Globus pallidus (tissue), 1 donor: ENCODE results near the gene SLAMF8.

Source experiments
- DNase-seq: peaks from one replicate; pipeline ENCODE4 v3.0.0-alpha.2; 2015; ENCODE audit warnings: low spot score

The SLAMF8 gene

GRCh38 chr1:159873530-159874143, 47.0 kb downstream of the SLAMF8 start:
- DNase-seq = no peak

DNA sequence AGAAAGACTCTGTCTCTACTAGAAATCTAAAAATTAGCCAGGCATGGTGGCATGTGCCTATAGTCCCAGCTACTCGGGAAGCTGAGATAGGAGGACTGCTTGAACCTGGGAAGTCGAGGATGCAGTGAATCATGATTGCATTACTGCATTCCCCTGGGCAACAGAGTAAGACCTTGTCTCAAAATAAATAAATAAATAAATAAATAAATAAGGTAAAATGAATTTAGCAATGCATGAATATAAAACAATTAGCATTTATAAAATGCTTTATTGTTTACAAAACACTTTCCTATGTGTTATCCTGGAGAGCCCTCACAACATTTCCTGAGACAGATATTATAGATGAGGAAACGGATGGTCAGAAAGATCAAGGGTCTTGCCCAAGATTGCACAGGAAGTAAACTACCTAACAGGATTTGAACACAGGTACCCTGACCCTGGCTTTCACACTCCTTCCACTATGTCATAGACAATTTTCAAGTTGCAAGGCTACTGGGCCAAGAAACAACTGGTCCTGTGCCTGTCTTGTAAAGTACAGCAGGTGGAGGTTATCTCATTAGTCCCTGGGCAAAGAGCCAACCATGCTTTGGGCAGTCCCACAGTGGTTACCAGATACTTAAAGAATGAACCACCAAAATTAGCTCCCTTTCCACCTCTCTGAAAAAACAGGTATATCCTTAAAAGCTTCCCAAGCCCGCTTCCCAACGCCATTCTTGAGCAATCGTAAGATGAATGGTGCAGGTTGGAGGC, 51.2 kb downstream of the SLAMF8 start:
- DNase-seq = no peak

DNA sequence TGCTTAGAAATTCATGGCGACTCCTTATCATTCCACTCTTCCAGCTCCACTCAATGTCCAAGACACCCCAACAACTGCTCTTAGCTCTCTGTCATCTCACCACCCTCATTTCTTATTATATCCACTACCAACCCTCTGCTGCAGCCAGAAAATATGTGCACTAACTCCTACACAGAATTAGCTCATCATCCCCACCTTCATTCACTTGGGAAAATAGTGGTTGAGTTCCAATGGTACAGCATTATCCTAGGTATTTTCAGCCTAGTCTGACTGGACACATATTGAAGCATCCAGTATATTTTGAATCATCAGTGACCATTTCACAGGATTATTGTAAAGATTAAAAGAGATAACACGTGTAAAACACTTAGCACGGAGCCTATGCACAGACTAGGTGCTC, 52.5 kb downstream of the SLAMF8 start:
- no peak for DNase-seq

- DNase-seq = no peak
Observed at GRCh38 chr1:159879977-159880376, 53.3 kb downstream of the SLAMF8 start.

GRCh38 chr1:159880430-159880829, 53.8 kb downstream of the SLAMF8 start:
- no peak for DNase-seq

GRCh38 chr1:159881622-159882526, 55.2 kb downstream of the SLAMF8 start:
- no peak for DNase-seq

DNA sequence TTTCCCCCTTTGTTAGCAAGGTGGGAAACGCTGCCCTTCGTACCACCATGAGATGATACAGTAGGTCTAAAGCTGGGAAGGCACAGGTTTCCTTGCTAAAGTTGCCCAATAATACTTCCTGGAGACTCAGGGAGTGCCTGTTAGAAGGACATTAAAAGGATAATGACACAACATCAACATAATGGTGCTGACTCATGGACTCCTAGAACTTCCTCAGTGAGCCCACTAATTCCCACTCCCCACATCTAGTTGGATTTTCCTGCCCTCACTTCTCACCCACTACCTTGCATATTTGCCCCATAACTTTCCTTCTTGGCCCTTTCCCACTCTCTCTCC, 55.8 kb downstream of the SLAMF8 start:
- DNase-seq = no peak

DNA sequence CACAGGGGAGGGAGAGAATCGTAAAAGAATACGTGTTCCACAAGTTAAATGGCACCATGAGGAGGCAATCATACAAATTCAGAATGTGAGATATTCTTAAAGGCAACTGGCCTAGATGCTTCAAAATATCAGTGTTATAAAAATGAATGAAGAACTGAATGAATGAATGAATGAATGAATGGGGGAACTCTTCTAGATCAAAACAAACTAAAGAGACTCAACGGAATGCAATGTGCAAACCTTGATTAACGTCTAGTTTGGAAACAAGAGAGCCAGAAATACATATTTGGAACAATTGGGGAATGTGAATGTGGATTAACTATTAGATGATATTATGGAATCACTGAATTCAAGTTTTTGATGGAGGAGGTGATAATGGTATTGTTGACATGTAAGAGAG, 56.5 kb downstream of the SLAMF8 start:
- no peak for DNase-seq

GRCh38 chr1:159884296-159884695, 57.6 kb downstream of the SLAMF8 start:
- DNase-seq = no peak
